Activated T-helper 1 cell treated with anti-CD3 and anti-CD28 coated beads, Interleukin-12 subunit alpha, Interleukin-12 subunit beta, Interleukin-2, Interleukin-4 antibody, amounts not matched to agents 30 ng/mL and 10 ng/mL and 1 ng/mL, durations not matched to agents 14 hours and 24 hours and 36 hours (primary cell): ENCODE measurements around the gene CLOCK. TPM values are rescaled to one million over a fixed set of nuclear protein-coding genes. Genes with fewer than 3 reads are reported as not detected.
A peak's percentile ranks its signal among the peaks of the same experiment; 100 is the strongest.
"Not testable (repeated sequence)": the region's sequence is repeated elsewhere in the genome, so short reads cannot be mapped to it uniquely, and the experiment has no call there.

Experiments used
- DNase-seq: peaks from one replicate; pipeline ENCODE4 v3.0.0; 2021; ENCODE audit warnings: low spot score
- H3K27ac Mint-ChIP-seq: one replicate; pipeline ENCODE4 v1.8.0; 2021; ENCODE audit warnings: mild to moderate bottlenecking, mixed read lengths
- H3K27me3 Mint-ChIP-seq: one replicate; pipeline ENCODE4 v1.8.0; 2022; ENCODE audit warnings: mild to moderate bottlenecking, moderate library complexity, mixed read lengths; ENCODE audit not compliant: insufficient read depth
- H3K36me3 Mint-ChIP-seq: one replicate; pipeline ENCODE4 v1.8.0; 2021; ENCODE audit warnings: low read depth, mixed read lengths
- H3K4me1 Mint-ChIP-seq: one replicate; pipeline ENCODE4 v1.8.0; 2021; ENCODE audit warnings: low read depth, mixed read lengths
- H3K4me3 Mint-ChIP-seq: one replicate; pipeline ENCODE4 v1.8.0; 2021; ENCODE audit warnings: mild to moderate bottlenecking, moderate library complexity, mixed read lengths
- H3K9me3 Mint-ChIP-seq: one replicate; pipeline ENCODE4 v1.8.0; 2021; ENCODE audit warnings: mixed read lengths
- intact Hi-C: fragments of 100-400 bp; cut with micrococcal nuclease; formaldehyde crosslinking; loops from one replicate; pipeline ENCODE4 v1.15.1; 2024
- total RNA-seq: library from RNA; stranded (reverse); gene quantifications from 2 replicates; pipeline ENCODE4 v1.2.3, GENCODE V29; 2022

The CLOCK gene
- total RNA-seq, 1 donor from 2014 or later = 12.7 TPM

GRCh38 chr4:55554453-55555030 is 7.8 kb upstream of the CLOCK start:
- peaks cover 11% of the 10 kb centered on the region for H3K4me1 Mint-ChIP-seq
- H3K27me3 Mint-ChIP-seq = peaks cover 12% of the 10 kb centered on the region
- H3K27ac Mint-ChIP-seq = no peak overlapping the region
- H3K36me3 Mint-ChIP-seq = no peaks in the 10 kb centered on the region
- no peak overlapping the region for H3K4me3 Mint-ChIP-seq
- no peak for DNase-seq
- intact Hi-C loops = loop anchor here (1.0 to 5.0 kb wide), 3 partner anchors 208 to 372 kb away; partner anchors contain the start of gene SRD5A3
- H3K9me3 Mint-ChIP-seq = peaks cover 12% of the 10 kb centered on the region

GRCh38 chr4:55553441-55554201 is 6.9 kb upstream of the CLOCK start:
- H3K9me3 Mint-ChIP-seq = peaks cover 6% of the 10 kb centered on the region
- intact Hi-C loops = loop anchor here (1.0 to 2.0 kb wide), 2 partner anchors 207 to 241 kb away; partner anchors contain the start of gene SRD5A3

DNA sequence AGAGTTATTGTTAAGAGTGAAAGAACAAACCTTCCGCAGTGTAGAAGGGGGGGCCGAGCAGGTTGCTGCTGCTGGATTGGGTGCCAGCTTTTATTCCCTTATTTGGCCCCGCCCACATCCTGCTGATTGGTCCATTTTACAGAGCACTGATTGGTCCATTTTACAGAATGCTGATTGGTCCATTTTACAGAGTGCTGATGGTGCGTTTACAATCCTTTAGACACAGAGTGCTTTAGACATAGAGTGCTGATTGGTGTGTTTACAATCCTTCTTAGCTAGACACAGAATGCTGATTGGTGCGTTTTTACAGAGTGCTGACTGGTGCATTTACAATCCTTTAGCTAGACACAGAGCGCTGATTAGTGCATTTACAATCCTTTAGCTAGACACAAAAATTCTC is 5.3 kb upstream of the CLOCK start:
- H3K27ac Mint-ChIP-seq, intact Hi-C loops, DNase-seq, H3K36me3 Mint-ChIP-seq, H3K4me3 Mint-ChIP-seq, H3K9me3 Mint-ChIP-seq: not testable (repeated sequence)
- Mint-ChIP-seq H3K27me3 (peaks cover 20% of the 10 kb centered on the region), H3K4me1 (peaks cover 23% of the 10 kb centered on the region)

More at GRCh38 chr4:55553441-55554201, 6.9 kb upstream of the CLOCK start:
- DNase-seq = no peak
- H3K4me3 Mint-ChIP-seq = no peak overlapping the region
- peaks cover 15% of the 10 kb centered on the region for H3K4me1 Mint-ChIP-seq
- H3K27ac Mint-ChIP-seq = no peak overlapping the region
- H3K36me3 Mint-ChIP-seq = no peaks in the 10 kb centered on the region
- H3K27me3 Mint-ChIP-seq = peaks cover 20% of the 10 kb centered on the region

GRCh38 chr4:55549888-55550287 is 3.2 kb upstream of the CLOCK start:
- no peak overlapping the region for H3K4me3 Mint-ChIP-seq
- H3K9me3 Mint-ChIP-seq = no peaks in the 10 kb centered on the region
- H3K4me1 Mint-ChIP-seq = peaks cover 30% of the 10 kb centered on the region
- H3K36me3 Mint-ChIP-seq = no peaks in the 10 kb centered on the region
- H3K27me3 Mint-ChIP-seq = peaks cover 16% of the 10 kb centered on the region
- intact Hi-C loops = loop anchor here (5.0 to 10.0 kb wide), 11 partner anchors 113 to 1485 kb away; partner anchors contain the start of genes AASDH, CHIC2, NOA1 and POLR2B
- DNase-seq = no peak
- no peak overlapping the region for H3K27ac Mint-ChIP-seq

DNA sequence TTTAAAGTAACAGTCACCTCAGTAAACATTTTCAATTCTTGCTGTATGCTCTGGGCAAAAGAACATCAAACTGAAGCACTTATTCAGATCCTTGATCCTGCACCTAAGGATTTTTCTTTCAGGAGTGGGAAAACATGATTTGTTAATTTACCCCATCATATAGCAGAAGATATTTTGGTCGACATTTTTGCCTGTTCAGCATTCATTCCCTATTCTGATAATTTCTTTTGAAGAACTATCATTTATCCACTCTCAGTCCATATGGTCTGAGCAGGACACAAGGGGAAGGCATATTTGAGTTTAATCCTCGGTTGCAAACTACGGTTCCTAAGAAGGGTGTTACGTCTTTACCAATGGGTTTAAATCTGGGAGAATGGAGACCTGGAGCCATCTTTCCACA is 1.2 kb upstream of the CLOCK start:
- H3K27me3 Mint-ChIP-seq = peaks cover 14% of the 10 kb centered on the region
- peak overlapping the region; percentile 26 for H3K27ac Mint-ChIP-seq
- H3K4me3 Mint-ChIP-seq = peak overlapping the region; percentile 75
- no peaks in the 10 kb centered on the region for H3K9me3 Mint-ChIP-seq
- intact Hi-C loops = loop anchor here (2.0 to 10.0 kb wide), 13 partner anchors 73 to 1483 kb away; partner anchors contain the start of genes AASDH, CEP135, CHIC2 and NOA1
- no peaks in the 10 kb centered on the region for H3K36me3 Mint-ChIP-seq
- DNase-seq = no peak
- peaks cover 41% of the 10 kb centered on the region for H3K4me1 Mint-ChIP-seq

GRCh38 chr4:55547466-55547770 is 709 bp upstream of the CLOCK start:
- peak overlapping the region; percentile 15 for H3K27ac Mint-ChIP-seq
- peaks cover 13% of the 10 kb centered on the region for H3K27me3 Mint-ChIP-seq
- intact Hi-C loops = loop anchor here (2.0 to 10.0 kb wide), 13 partner anchors 73 to 1483 kb away; partner anchors contain the start of genes AASDH, CEP135, CHIC2 and NOA1
- peaks cover 41% of the 10 kb centered on the region for H3K4me1 Mint-ChIP-seq
- no peaks in the 10 kb centered on the region for H3K9me3 Mint-ChIP-seq
- no peaks in the 10 kb centered on the region for H3K36me3 Mint-ChIP-seq
- DNase-seq = no peak
- H3K4me3 Mint-ChIP-seq = peak overlapping the region; percentile 75

DNA sequence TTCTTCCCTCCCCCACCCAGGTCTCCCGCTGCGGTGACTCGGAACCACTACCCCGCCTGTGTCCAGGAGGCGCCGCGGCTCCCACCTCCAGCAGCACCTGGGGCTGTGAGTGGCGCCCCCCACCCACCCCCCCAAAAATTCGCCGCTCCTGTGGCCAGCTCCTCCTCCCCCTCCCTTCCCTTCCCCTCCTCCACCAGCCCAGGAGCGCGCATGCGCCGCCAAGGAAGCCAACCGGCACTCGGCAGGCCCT is 278 bp downstream of the CLOCK start:
- no peaks in the 10 kb centered on the region for H3K9me3 Mint-ChIP-seq
- H3K4me1 Mint-ChIP-seq = peaks cover 41% of the 10 kb centered on the region
- H3K36me3 Mint-ChIP-seq = no peaks in the 10 kb centered on the region
- H3K27me3 Mint-ChIP-seq = peaks cover 13% of the 10 kb centered on the region
- no peak for DNase-seq
- peak overlapping the region; percentile 58 for H3K4me3 Mint-ChIP-seq
- intact Hi-C loops = loop anchor here (1.0 to 10.0 kb wide), 16 partner anchors 17 to 1482 kb away; partner anchors contain the start of genes AASDH, CEP135, CHIC2 and EXOC1
- no peak overlapping the region for H3K27ac Mint-ChIP-seq

GRCh38 chr4:55545641-55546505 is 836 bp downstream of the CLOCK start:
- H3K27ac Mint-ChIP-seq = peak overlapping the region; percentile 84
- no peaks in the 10 kb centered on the region for H3K36me3 Mint-ChIP-seq
- peaks cover 41% of the 10 kb centered on the region for H3K4me1 Mint-ChIP-seq
- intact Hi-C loops = loop anchor here (1.0 to 10.0 kb wide), 18 partner anchors 17 to 1481 kb away; partner anchors contain the start of genes AASDH, CEP135, CHIC2 and EXOC1
- no peaks in the 10 kb centered on the region for H3K9me3 Mint-ChIP-seq
- peak overlapping the region; percentile 92 for H3K4me3 Mint-ChIP-seq
- H3K27me3 Mint-ChIP-seq = peaks cover 13% of the 10 kb centered on the region
- peak; percentile 48 for DNase-seq

DNA sequence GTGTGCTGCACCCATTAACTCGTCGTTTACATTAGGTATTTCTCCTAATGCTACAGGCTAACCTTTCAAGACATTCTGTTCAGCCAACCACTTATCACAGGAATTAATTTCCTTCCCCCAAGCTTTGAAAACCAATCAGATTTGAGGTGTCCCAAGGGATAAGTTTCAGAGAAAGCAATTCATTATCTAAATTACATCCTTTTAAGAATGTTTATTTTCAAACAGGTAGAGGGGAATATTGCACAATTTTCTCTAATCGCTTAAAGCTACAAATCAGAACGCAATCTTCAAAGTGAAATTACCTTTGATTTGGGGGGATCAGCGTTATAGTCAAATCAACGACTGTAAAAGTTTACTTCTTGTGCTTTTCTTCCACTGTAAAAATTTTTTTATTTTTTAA is 1.6 kb downstream of the CLOCK start:
- H3K4me3 Mint-ChIP-seq = peak overlapping the region; percentile 92
- intact Hi-C loops = loop anchor here (1.0 to 10.0 kb wide), 13 partner anchors 108 to 1480 kb away; partner anchors contain the start of genes AASDH, CHIC2, NOA1 and PAICS
- no peaks in the 10 kb centered on the region for H3K36me3 Mint-ChIP-seq
- no peak for DNase-seq
- H3K4me1 Mint-ChIP-seq = peaks cover 37% of the 10 kb centered on the region
- H3K27me3 Mint-ChIP-seq = peaks cover 13% of the 10 kb centered on the region
- H3K27ac Mint-ChIP-seq = peak overlapping the region; percentile 84
- no peaks in the 10 kb centered on the region for H3K9me3 Mint-ChIP-seq

DNA sequence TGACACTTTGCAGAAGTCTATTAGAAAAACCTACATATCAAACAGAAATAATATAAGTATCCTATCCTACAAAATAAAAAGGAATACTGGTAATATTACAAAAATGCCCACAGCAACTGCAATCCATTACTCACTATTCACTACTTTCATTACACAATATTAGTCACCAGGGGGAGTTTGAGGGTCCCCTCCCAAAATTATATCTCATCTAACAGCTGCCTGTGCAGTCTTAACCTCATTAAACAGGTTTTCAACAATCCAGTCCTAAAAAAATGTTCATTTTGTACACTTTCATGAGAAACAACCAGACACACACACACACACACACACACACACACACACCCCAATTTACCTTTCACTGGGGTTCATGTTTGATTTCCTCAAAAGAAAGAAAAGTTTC is 2.9 kb downstream of the CLOCK start:
- no peak for DNase-seq
- Mint-ChIP-seq H3K36me3 (no peaks in the 10 kb centered on the region), H3K27ac (no peak overlapping the region), H3K4me1 (peaks cover 30% of the 10 kb centered on the region), H3K27me3 (peaks cover 4% of the 10 kb centered on the region), H3K9me3 (no peaks in the 10 kb centered on the region), H3K4me3 (no peak overlapping the region)
- intact Hi-C loops = loop anchor here (2.0 to 10.0 kb wide), 3 partner anchors 197 to 1479 kb away; partner anchors contain the start of genes CHIC2, REST and SRD5A3

GRCh38 chr4:55540271-55540670 is 6.4 kb downstream of the CLOCK start:
- intact Hi-C loops = loop anchor here (10.0 kb wide), 2 partner anchors 1365 to 1475 kb away; partner anchors contain the start of genes CHIC2 and REST
- Mint-ChIP-seq H3K4me1 (peaks cover 31% of the 10 kb centered on the region), H3K36me3 (peaks cover 1% of the 10 kb centered on the region), H3K27me3 (no peaks in the 10 kb centered on the region), H3K9me3 (no peaks in the 10 kb centered on the region), H3K27ac (no peak overlapping the region), H3K4me3 (no peak overlapping the region)
- no peak for DNase-seq

GRCh38 chr4:55539658-55540057 is 7.1 kb downstream of the CLOCK start:
- no peak overlapping the region for H3K27ac Mint-ChIP-seq
- intact Hi-C loops = loop anchor here (10.0 kb wide), 2 partner anchors 1365 to 1475 kb away; partner anchors contain the start of genes CHIC2 and REST

More at GRCh38 chr4:55539658-55540057, 7.1 kb downstream of the CLOCK start:
- Mint-ChIP-seq H3K27me3 (no peaks in the 10 kb centered on the region), H3K36me3 (peaks cover 1% of the 10 kb centered on the region), H3K9me3 (no peaks in the 10 kb centered on the region), H3K4me1 (peaks cover 25% of the 10 kb centered on the region), H3K4me3 (no peak overlapping the region)
- DNase-seq = no peak
